ENCODE data around the gene ARHGAP31. TPM values are rescaled to one million over a fixed set of nuclear protein-coding genes. Genes with fewer than 3 reads are reported as not detected.

Gene ARHGAP31
- total RNA-seq, 1 donor from 2014 or later = 48.1 TPM

GRCh38 chr3:119323723-119324085, 29.5 kb downstream of the ARHGAP31 start:
- Mint-ChIP-seq H3K4me3 (ENCODE audit: unreplicated experiment) (peak overlapping the region; percentile 80), H3K27ac (ENCODE audit: unreplicated experiment) (peak overlapping the region; percentile 96), H3K27me3 (ENCODE audit: low read depth, unreplicated experiment) (no peaks in the 10 kb centered on the region), H3K4me1 (ENCODE audit: low read depth, unreplicated experiment) (peaks cover 45% of the 10 kb centered on the region), H3K36me3 (ENCODE audit: low read depth, unreplicated experiment) (peaks cover 5% of the 10 kb centered on the region), H3K9me3 (ENCODE audit: unreplicated experiment) (no peaks in the 10 kb centered on the region)
- peaks cover 9% of the 10 kb centered on the region for H4K20me1 ChIP-seq (ENCODE audit: insufficient read depth, low read length)
- peak overlapping the region; percentile 96 for H3K9ac ChIP-seq (ENCODE audit: low read length)
- H3K36me3 ChIP-seq (ENCODE audit: insufficient read depth, low read length) = no peaks in the 10 kb centered on the region
- DNase-seq (ENCODE audit: low read depth) = no peak
- no peak for FAIRE-seq
- no peaks in the 10 kb centered on the region for H3K9me3 ChIP-seq (ENCODE audit: insufficient read depth, low read depth, low read length)
- peaks cover 86% of the 10 kb centered on the region for H3K79me2 ChIP-seq (ENCODE audit: insufficient read depth, low read length)
- peak overlapping the region; percentile 96 for H3K4me2 ChIP-seq (ENCODE audit: low read length)
- no peak overlapping the region for H2AFZ ChIP-seq (ENCODE audit: low read depth, low read length)
- peak overlapping the region; percentile 92 for H3K27ac ChIP-seq (ENCODE audit: low read depth, low read length)
- no peak overlapping the region for H3K4me3 ChIP-seq (ENCODE audit: insufficient read depth, low read depth, low read length)
- peaks cover 20% of the 10 kb centered on the region for H3K4me1 ChIP-seq (ENCODE audit: insufficient read depth, low read length)
- TF ChIP-seq, protein P1, sequence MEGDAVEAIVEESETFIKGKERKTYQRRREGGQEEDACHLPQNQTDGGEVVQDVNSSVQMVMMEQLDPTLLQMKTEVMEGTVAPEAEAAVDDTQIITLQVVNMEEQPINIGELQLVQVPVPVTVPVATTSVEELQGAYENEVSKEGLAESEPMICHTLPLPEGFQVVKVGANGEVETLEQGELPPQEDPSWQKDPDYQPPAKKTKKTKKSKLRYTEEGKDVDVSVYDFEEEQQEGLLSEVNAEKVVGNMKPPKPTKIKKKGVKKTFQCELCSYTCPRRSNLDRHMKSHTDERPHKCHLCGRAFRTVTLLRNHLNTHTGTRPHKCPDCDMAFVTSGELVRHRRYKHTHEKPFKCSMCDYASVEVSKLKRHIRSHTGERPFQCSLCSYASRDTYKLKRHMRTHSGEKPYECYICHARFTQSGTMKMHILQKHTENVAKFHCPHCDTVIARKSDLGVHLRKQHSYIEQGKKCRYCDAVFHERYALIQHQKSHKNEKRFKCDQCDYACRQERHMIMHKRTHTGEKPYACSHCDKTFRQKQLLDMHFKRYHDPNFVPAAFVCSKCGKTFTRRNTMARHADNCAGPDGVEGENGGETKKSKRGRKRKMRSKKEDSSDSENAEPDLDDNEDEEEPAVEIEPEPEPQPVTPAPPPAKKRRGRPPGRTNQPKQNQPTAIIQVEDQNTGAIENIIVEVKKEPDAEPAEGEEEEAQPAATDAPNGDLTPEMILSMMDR (IDR thresholded peaks at IDR 0.05; ENCODE audit: insufficient read depth, low read depth, low read length) = no peak
- TF ChIP-seq EZH2 (IDR thresholded peaks at IDR 0.05; ENCODE audit: insufficient read depth, low read length) = no peak
- H3K27me3 ChIP-seq (ENCODE audit: insufficient read depth, low read length) = no peaks in the 10 kb centered on the region

DNA sequence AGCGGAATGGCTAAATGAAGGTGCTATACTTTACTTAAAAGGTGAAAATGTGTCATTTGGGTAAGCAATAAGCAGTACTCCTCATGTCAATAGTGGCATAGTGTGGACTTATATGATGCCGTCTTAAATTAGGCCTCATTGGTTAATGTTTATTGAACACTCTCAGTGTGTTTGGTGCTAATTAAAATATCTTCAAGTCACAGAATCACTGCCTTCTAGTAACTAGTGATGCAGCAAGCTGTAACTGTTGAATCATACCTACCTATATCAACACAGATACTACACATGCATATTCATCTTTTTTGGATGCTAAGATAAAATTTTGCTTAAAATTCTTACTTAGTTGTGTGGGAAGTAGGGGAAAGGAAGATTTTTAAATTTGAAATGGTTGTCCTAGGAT, 30.7 kb downstream of the ARHGAP31 start:
- Mint-ChIP-seq H3K9me3 (ENCODE audit: unreplicated experiment) (peaks cover 2% of the 10 kb centered on the region), H3K4me3 (ENCODE audit: unreplicated experiment) (no peak overlapping the region), H3K4me1 (ENCODE audit: low read depth, unreplicated experiment) (peaks cover 47% of the 10 kb centered on the region), H3K27me3 (ENCODE audit: low read depth, unreplicated experiment) (no peaks in the 10 kb centered on the region), H3K27ac (ENCODE audit: unreplicated experiment) (peak overlapping the region; percentile 63), H3K36me3 (ENCODE audit: low read depth, unreplicated experiment) (peaks cover 10% of the 10 kb centered on the region)
- H3K4me3 ChIP-seq (ENCODE audit: insufficient read depth, low read depth, low read length) = no peak overlapping the region
- DNase-seq (ENCODE audit: low read depth) (no peak), FAIRE-seq (no peak)
- H3K4me2 ChIP-seq (ENCODE audit: low read length) = no peak overlapping the region
- H3K4me1 ChIP-seq (ENCODE audit: insufficient read depth, low read length) = peaks cover 17% of the 10 kb centered on the region
- peaks cover 5% of the 10 kb centered on the region for H3K36me3 ChIP-seq (ENCODE audit: insufficient read depth, low read length)
- peaks cover 86% of the 10 kb centered on the region for H3K79me2 ChIP-seq (ENCODE audit: insufficient read depth, low read length)
- H3K27ac ChIP-seq (ENCODE audit: low read depth, low read length) = no peak overlapping the region
- H2AFZ ChIP-seq (ENCODE audit: low read depth, low read length) = no peak overlapping the region
- no peak overlapping the region for H3K9ac ChIP-seq (ENCODE audit: low read length)
- H3K27me3 ChIP-seq (ENCODE audit: insufficient read depth, low read length) = no peaks in the 10 kb centered on the region
- TF ChIP-seq, protein P1 (IDR thresholded peaks at IDR 0.05; ENCODE audit: insufficient read depth, low read depth, low read length) = no peak
- TF ChIP-seq EZH2 (IDR thresholded peaks at IDR 0.05; ENCODE audit: insufficient read depth, low read length) = no peak
- H3K9me3 ChIP-seq (ENCODE audit: insufficient read depth, low read depth, low read length) = no peaks in the 10 kb centered on the region
- peaks cover 14% of the 10 kb centered on the region for H4K20me1 ChIP-seq (ENCODE audit: insufficient read depth, low read length)

- no peaks in the 10 kb centered on the region for H3K27me3 Mint-ChIP-seq (ENCODE audit: low read depth, unreplicated experiment)
- H3K4me1 Mint-ChIP-seq (ENCODE audit: low read depth, unreplicated experiment) = peaks cover 46% of the 10 kb centered on the region
- FAIRE-seq (no peak), DNase-seq (ENCODE audit: low read depth) (no peak)
- no peak overlapping the region for H3K27ac Mint-ChIP-seq (ENCODE audit: unreplicated experiment)
- H3K36me3 ChIP-seq (ENCODE audit: insufficient read depth, low read length) = peaks cover 5% of the 10 kb centered on the region
- no peak overlapping the region for H3K27ac ChIP-seq (ENCODE audit: low read depth, low read length)
- H4K20me1 ChIP-seq (ENCODE audit: insufficient read depth, low read length) = peaks cover 21% of the 10 kb centered on the region
- H3K4me2 ChIP-seq (ENCODE audit: low read length) = no peak overlapping the region
- peaks cover 14% of the 10 kb centered on the region for H3K36me3 Mint-ChIP-seq (ENCODE audit: low read depth, unreplicated experiment)
- peaks cover 86% of the 10 kb centered on the region for H3K79me2 ChIP-seq (ENCODE audit: insufficient read depth, low read length)
- TF ChIP-seq, protein P1 (IDR thresholded peaks at IDR 0.05; ENCODE audit: insufficient read depth, low read depth, low read length) = no peak
- no peak for TF ChIP-seq EZH2 (IDR thresholded peaks at IDR 0.05; ENCODE audit: insufficient read depth, low read length)
- H3K9ac ChIP-seq (ENCODE audit: low read length) = no peak overlapping the region
- no peak overlapping the region for H3K4me3 ChIP-seq (ENCODE audit: insufficient read depth, low read depth, low read length)
- peaks cover 11% of the 10 kb centered on the region for H3K4me1 ChIP-seq (ENCODE audit: insufficient read depth, low read length)
- H2AFZ ChIP-seq (ENCODE audit: low read depth, low read length) = no peak overlapping the region
- H3K4me3 Mint-ChIP-seq (ENCODE audit: unreplicated experiment) = no peak overlapping the region
- no peaks in the 10 kb centered on the region for H3K9me3 ChIP-seq (ENCODE audit: insufficient read depth, low read depth, low read length)
- no peaks in the 10 kb centered on the region for H3K27me3 ChIP-seq (ENCODE audit: insufficient read depth, low read length)
- peaks cover 2% of the 10 kb centered on the region for H3K9me3 Mint-ChIP-seq (ENCODE audit: unreplicated experiment)
Measured at GRCh38 chr3:119326976-119327375, 32.8 kb downstream of the ARHGAP31 start.
